NCI-H2081 (cell line): ENCODE measurements around the gene PAX6.

ENCODE experiments used
- DNase-seq, 2 experiments: peaks; one replicate each; lab custom pipeline; 2025; lab: John Stamatoyannopoulos, UW

PAX6 gene

GRCh38 chr11:31808721-31809540, 2.2 kb downstream of the PAX6 start:
- peak in 1 of 2 experiments; percentile 10 for DNase-seq

GRCh38 chr11:31807799-31808667, 3.1 kb downstream of the PAX6 start:
- no peak for DNase-seq

- DNase-seq: no peak
Observed at GRCh38 chr11:31806928-31807798, 4.0 kb downstream of the PAX6 start.

GRCh38 chr11:31806186-31806927, 4.8 kb downstream of the PAX6 start:
- no peak for DNase-seq

GRCh38 chr11:31805629-31806185, 5.4 kb downstream of the PAX6 start:
- no peak for DNase-seq

GRCh38 chr11:31805037-31805628, 6.0 kb downstream of the PAX6 start:
- DNase-seq: no peak

- no peak for DNase-seq
Observed at GRCh38 chr11:31804312-31805036, 6.6 kb downstream of the PAX6 start.

- DNase-seq: no peak
Observed at GRCh38 chr11:31803813-31804311, 7.3 kb downstream of the PAX6 start.

GRCh38 chr11:31802990-31803812, 7.9 kb downstream of the PAX6 start:
- DNase-seq: no peak

GRCh38 chr11:31802609-31802989, 8.5 kb downstream of the PAX6 start:
- no peak for DNase-seq

- DNase-seq: no peak
Observed at GRCh38 chr11:31802000-31802551, 9.0 kb downstream of the PAX6 start.

- no peak for DNase-seq
Observed at GRCh38 chr11:31801298-31801702, 9.8 kb downstream of the PAX6 start.

- no peak for DNase-seq
Observed at GRCh38 chr11:31800398-31801265, 10.5 kb downstream of the PAX6 start.

GRCh38 chr11:31799435-31800397, 11.4 kb downstream of the PAX6 start:
- no peak for DNase-seq

GRCh38 chr11:31798554-31799434, 12.3 kb downstream of the PAX6 start:
- DNase-seq: no peak
